CD4-positive, alpha-beta T cell treated with Interleukin-6 for 4 hours (primary cell): ENCODE results near the gene METTL24.
"Not testable (repeated sequence)": the region's sequence is repeated elsewhere in the genome, so short reads cannot be mapped to it uniquely, and the experiment has no call there.

ENCODE experiments used
- DNase-seq: peaks from one replicate; pipeline ENCODE4 v3.0.0-alpha.2; 2020; ENCODE audit warnings: mixed read lengths

Gene METTL24

DNA sequence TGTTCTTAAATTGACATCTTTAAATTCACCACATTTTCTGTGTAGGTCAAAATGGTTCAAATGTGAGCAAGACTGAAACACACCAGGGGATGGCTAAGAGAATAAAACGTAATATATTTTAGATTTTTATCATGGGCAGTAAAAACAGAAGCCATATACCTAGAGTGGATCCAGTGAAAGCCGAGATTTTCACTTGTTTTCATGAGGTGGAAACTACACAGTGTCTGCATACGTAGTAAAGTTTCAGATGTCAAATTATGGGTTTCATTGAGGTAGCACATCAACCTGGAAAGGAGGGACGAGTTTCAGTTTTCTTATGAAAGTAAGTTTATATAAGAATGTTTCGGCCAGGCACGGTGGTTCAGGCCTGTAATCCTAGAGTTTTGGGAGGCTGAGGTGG is 25.9 kb downstream of the METTL24 start:
- DNase-seq, result no peak

DNA sequence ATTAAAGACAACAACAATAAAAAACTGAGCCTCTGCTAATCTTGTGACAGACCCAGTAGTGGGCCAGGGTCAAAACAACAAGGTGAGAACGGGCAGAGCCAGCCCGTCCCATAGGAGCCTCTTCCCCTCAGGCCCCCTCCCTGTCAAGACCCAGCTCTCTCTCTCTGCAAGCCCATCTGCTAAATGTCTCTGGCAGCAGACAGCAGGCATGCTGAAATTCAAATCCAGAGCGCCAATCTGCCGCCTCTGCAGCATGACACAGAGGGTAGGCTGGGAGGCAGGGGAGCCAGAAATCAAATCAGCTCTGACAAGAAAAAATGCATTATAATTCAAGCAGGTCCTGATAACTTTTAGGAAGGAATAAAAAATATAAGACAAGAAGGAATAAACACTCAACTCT is 26.3 kb downstream of the METTL24 start:
- DNase-seq, result no peak

DNA sequence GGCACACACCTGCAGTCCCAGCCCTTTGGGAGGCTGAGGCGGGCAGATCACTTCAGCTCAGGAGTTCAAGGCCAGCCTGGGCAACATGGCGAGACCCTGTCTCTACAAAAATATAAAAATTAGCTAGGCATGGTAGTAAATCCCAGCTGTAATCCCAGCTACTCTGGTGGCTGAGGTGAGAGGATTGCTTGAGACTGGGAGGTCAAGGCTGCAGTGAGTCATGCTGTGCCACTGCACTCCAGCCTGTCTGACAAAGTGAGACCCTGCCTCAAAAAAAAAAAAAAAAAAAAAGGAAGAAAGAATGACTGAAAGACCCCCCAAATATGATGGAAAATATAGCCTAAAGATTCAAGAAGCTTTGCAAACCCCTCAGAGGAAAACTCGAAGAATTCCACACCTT is 26.8 kb downstream of the METTL24 start:
- no peak for DNase-seq

DNA sequence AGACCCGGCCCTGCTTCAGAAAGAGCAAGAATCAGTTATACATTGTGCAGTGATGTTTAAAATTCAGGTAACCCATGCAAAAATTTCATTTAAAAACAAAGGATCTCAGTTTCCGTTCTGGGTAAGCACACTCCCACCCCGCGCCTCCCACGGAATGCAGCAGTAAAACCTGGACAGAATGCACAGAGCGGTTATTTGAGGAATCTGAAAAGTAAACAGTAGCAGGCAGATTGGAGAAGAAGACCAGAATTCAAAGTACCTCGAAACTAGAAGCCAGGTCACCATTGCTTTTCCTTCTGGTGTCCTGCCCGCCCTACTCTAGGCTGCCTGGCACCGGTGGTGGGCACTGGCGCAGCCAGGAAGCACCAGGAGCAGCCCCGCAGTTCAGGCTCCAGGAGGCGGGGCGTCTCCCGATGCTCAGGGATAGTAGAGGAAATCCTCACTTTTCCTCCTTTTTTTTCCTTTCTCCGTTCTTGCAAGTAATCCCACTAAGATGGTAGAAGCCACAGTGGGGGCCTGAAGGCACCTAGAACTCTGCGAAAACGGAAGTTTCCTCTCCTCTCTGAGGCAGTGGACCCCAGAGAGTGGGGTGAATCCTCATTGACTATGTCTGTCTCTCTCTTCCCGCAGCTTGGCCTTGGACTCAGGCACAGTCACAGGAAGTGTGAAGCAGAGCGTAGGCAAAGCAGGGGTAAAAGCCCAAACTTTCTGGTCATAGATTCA is 28.3 kb downstream of the METTL24 start:
- no peak for DNase-seq

DNA sequence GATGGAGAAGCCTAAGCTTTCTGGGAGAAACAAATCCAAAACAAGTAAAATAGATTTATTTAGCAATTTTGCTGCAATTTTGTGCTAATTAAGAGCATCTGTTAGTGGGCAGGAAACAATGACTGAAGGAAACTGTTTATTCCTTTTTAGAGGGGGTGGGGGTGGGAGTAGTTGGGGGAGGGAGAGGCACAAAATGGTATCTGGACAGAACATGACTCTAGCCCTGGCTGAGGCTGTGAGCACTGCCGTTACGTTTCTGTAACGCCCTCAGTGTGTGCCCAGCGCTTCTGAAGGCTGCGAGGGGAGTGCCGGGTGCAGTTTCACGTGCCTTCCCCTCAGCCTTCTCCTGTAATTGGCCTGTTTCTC is 28.8 kb downstream of the METTL24 start:
- DNase-seq, result no peak

DNA sequence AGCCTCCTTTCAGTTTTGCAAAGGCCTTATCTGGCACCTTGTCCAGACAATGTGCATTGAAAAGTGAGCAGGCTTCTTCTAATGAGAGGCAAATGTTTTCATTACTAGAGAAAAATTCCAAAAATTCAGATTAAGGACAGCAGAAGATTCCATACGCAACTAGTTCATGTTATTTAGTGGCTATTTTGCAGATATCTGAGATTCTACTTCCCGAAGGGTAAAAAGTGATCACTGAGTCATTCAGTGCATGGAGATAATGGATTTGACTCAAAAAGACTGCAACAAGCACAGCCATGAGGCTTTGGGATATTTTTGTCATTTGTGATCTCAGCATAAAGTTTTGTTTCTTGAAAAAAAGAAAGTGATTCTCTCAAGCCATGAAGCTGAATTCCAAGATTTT is 29.9 kb downstream of the METTL24 start:
- no peak for DNase-seq

DNA sequence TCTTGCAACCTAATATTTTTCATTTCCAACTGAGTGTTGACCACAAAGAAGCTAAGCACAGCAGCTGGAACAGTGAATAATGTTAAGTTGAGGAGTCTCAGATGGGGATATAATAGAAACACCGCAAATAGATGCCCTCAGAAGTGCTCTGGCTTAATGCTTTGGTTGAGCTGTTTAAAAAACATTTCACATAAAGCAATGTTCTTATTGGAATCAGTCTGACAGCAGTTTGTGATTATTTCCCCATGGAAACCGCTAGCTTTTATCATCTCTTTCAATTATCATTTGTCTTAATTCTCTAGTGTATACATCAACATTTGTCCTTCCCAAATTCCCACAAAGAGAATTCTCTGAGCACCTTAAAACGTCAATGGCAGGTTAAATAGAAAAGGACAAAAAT is 30.8 kb downstream of the METTL24 start:
- DNase-seq, result no peak

DNA sequence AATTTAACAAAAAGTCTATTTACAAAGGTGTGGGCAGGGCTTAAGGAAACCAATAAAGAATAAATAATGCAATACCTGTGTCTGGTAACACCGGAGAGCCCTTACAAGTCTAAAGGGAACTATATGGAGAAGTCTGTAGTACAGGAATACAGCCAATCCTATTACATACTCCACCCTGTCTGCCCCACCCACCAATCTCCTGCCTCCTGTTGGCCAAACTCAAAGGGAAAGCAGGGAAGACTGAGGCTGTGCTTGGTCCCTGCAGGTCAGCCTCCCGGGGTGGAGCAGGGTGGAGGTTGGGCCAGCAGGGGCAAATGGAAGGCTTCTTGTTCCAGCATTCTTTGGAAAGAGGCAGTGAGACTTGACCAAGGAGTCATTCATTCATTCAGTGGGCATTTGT is 31.5 kb downstream of the METTL24 start:
- DNase-seq, result no peak

DNA sequence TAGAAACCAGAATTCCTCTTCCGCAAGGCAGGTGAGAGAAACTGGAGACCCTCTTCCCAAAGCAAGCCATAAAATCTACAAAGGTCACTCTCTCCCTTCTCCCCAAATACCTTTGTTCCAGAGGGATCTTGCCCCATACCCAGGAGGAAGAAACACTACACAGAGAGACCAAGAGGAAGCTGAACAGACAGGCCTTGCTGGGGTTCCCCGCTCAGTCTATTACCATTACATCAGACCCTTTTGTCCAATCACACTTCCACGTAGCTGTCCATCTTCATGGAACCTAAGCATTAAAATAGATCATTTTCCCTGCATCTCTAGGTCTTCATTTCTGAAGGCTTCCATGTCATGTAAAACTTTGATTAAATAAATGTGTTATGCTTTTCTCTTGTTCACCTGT is 32.1 kb downstream of the METTL24 start:
- DNase-seq, result no peak

DNA sequence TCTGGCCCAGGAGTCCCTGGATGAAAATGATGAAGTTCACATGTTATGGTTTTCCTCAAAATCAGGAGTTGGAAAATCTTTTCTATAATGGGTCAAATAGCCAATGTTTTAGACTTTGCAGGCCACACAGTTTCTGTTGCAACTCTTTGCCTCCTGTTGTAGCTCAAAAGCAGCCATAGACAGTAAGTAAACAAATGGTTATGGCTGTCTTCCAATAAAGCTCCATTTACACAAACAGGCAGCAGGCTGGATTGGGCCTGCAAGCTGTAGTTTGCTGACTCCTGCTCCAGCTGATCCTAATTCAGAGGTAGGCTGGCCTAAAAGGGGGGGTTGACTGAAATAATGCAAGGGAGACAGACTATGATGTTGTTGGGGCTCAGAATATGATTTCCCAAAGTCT is 33.0 kb downstream of the METTL24 start:
- no peak for DNase-seq

DNA sequence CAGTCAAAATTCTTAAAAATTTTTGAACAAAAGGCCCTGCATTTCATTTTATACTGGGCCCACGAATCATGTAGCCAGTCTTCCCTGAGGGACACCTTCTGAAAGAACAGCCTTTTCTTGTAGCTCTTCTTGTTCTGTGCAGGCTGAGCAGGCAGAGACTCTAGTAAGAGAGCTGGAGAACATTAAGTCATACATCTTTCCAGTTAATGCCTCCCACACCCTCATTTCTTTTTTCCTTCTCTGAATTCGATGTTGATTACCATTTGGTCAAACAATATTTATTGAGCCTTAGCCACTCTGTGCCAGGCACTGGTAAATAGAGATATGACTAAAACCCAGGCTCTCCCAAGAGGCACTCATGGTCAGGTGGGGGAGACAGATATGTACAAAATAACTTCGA is 33.6 kb downstream of the METTL24 start:
- DNase-seq, result no peak

DNA sequence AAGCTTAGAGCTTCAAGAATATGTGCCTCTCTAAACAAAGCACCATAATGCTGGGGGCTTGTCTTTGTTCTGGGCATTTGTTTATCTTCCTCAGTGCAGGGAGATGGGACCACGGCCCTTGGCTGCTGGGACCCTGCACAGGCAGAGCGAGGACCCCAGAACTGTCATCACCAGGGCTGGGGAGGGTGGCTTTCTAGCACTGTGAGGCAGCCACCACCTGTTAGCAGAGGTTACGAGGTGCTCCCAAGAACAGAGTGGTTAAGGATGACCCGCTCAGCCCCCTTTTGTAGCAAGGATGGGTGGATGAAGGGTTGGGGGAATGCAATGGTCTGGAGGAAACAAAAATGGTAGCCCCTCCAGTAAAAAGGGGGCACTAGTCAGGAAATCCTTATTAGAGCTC is 34.9 kb downstream of the METTL24 start:
- no peak for DNase-seq

DNA sequence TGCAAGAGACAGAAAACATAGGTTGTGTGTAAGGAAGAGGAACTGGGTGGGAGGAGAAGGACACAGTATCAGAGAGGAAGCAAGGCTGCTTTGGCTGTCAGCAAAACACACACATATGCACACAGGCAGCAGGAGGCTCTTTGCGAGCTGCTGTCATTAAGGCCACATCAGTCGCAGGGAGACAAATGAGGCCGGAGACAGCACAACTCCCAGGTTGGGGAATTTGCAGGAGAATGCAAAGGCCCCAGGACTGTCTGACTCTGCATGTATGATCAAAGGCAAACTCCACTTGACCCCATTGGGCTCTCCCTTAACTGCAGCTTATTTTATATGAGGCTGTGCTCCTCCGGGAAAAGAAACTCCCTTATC is 35.3 kb downstream of the METTL24 start:
- DNase-seq, result no peak

DNA sequence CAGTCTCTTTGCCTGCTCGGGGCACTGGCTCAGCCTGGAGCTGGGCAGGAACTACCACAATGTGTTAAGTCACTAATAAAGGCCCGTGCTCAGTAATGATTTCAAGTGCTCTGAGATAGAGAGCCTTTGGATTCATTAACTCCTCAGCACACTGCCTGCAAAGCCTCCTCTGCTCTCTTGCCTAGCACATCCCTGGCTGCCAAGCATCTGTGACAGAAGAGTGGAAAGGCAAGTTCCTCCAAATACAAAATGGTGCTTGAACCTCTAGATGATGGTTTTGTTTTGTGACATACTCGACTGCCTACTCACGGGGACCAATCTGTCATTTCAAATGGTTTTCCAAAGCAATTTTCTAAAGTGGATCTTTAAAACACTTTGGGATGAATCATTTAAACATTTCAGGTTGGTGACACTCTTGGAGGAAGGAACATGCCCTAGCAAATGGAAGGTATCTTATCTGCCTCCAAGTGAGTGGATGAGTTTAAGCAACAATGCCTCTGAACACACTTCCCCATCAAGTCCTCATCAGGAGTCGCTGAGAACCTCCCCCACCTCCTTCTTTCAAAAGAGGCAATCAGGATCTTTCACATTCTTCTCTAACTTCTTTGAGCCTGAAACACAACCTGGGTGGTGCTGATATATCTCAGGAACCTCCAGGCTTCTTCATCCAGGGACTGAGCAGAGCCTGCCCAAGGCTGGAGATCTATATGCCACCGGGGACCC is 35.8 kb downstream of the METTL24 start:
- no peak for DNase-seq

DNA sequence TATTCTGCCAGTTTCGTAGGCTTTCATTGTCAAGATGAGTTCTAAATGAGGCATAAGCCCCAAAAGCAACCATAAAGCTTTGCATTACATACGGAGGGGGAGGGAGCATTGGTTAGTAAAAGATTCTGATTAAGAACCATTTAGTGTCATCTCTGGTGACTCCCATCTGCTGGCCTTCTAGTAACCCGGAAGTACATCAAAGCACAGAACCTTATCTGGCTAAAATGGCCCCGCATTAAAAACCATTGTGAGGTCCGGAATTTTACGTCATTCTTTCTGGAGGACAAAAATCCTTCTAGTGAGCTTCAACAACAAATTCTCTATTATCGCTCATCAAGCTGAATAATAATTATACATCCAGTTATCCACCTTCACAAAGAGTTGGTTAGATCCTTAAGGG is 37.8 kb downstream of the METTL24 start:
- no peak for DNase-seq

DNA sequence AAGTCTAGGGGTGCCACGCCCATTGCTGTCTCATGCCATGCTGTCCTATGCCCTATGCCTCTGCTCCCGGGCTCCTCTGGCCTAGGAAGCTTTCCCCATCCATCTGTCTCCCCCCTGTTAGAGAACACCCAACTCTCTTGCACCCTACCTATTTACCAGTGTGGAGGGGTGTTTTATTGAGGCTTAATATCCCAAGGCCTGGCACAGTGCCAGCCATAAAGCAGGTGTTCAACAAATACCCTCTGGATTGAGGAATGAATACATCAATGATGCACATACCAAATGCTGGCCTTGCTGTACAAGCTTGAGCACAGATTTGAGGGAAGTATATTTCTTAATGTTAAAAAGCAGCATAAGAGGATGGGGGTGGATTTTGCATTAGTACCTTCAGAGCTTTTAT is 38.3 kb downstream of the METTL24 start:
- no peak for DNase-seq

DNA sequence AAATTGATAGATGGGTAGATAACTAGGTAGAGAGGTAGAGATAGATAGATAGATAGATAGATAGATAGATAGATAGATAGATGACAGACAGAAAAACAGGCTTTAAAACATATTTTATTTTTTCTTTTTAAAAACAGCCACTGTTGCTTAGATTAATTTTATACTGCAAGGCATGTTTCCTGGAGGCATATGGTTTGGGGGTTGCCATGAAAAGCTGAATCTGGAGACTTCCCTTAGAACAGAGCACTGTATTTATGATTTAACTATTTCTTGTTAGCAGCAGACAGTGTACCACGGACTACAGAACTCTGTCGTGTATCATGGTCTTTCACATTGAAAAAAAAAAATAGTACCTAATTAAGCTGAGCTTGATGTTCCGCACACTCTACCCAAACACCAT is 38.8 kb downstream of the METTL24 start:
- DNase-seq, result no peak

DNA sequence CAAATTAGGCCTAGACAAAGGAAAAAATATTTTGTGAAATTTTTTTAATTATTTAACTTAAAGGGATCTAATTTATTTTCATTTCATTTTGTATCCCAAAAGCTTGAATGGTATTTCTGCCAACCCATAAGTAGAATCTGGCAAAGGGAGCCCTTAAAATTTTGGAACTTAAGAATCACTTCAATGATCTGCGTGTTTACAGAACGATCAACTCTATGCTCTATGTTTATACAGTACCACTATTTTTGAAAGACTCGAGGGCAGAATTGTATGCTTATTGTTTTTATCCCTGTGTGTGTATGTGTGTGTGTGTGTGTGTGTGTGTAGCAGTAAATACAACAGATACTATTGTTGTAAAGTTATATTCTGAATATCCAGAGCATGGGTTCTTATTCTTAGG is 39.2 kb downstream of the METTL24 start:
- DNase-seq, result no peak

DNA sequence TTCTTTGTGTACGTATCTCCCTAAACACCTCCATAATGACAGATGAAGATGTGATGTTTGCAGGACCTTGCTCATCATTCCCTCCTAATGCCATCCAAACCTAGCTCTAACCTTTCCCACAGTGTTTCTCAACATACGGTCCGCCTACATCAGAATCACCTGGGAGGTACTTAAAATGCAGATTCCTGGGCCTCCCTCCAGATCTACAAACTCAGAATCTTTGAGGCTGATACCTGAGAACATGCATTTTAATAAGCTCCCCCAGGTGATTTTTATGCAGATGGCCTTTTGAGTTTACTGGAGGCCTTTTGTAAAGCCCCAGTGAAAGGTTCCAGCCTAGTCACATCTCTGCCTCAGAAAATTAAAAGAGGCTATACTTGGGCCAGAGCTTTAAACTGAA is 40.5 kb downstream of the METTL24 start:
- no peak for DNase-seq

DNA sequence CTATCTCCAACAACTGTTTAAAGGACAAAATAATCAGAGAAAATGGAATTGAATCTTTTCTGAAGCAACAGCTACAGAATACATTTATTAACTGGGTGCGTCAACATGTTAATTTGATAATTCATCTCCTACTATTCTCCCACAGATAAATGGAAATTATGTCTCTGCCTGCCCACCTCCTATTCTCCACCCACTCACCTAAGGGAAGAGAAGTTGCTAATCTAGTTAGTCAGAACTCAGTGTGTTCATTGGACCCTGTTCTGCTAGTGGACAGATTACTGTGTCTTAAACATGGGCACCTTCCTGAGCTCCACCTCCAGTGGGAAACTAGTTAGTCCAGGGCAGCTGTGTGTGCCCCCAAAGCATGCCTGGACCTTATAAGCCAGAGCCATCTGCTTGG is 41.0 kb downstream of the METTL24 start:
- DNase-seq, result no peak

DNA sequence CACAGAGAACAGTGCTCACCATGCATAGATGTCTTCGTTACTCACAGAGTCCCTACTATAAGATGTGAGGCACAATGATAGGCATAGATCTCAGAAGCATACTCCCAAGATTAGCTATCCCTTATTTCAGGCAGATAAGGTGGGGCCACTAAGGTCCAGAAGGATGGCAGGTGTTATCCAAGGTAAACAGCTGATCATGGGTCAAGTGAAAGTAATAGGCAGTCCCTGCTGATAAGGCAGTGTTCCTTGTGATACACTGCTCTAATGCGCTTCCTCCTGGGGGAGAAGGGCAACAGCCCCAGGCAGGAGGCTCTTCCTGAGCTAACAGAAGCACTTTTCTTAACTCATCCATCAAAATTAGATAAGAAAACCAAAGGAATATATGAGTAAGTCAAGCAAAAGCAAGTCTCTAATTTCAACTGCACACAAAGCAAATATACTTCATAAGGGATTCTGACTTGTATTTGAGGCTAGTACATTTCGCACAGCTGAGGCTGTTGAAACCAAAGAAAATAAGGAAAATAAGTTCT is 42.2 kb downstream of the METTL24 start:
- DNase-seq, result no peak

DNA sequence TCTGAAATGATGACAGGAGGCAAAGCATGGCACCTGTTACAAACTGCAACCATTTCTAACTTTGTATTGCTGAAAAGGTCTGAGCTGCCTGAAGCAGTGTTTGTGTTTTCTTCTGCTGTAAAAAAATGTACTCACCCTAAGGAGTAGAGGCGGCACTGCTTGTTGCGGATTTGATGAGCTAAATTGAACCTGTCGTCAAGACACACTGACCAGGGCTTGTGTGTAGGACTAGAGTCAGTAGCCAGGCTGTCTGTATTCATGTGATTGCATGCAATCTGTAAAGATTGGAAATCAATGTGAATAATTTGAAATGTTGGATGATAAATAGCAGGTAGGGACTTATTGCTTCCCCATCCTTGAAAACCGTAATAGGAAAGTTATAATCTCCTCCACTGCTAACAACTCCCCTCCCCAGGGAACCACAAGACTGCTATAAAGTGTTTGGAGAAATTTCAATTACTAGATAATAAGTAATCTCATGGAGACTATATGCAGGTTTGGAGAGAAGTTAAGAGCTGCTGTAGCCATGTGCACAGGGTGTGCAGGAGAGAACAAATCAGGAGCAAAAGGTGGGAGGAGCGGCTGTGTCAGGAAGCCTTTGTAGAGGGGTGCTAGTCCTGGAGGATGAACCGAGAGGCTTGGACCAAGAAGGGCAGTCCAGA is 42.8 kb downstream of the METTL24 start:
- DNase-seq, result no peak

DNA sequence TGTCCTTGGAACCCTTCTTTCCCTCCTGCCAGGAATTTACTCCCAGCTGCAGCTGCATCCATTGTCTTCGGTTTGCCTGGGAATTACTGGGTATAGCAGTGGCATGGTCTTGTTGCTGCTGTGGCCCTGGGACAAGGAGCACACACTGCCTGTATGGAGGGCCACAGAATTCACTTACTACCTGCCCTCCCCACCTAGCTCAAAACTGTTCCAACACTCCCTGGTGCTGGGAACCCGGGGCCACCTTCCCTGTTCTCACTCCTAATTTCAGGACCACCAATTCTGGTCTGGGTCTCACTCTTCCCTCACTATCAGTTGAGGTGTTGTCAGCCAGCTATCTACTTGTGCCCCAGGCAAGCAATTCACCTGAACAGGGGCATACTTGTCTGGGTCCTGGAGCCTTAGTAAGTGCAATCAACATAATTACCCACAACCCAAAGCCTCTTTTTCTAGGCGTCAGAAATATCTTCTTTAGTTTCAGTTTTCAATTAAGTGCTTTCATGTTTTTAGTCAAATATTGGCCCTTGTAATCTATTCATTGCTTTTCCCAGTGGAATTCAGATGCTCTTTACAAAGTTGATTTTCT is 47.2 kb downstream of the METTL24 start:
- DNase-seq, result no peak

DNA sequence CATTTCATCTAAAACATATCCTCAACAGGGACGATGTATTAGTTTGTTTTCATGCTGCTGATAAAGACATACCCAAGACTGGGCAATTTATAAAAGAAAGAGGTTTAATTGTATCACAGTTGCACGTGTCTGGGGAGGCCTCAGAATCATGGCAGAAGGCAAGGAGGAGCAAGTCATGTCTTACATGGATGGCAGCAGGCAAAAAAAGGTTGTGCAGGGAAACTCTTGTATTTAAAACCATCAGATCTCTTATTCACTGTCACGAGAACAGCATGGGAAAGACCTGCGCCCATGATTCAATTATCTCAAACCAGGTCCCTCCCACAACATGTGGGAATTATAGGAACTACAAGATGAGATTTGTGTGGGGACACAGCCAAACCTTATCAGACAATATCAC is 48.7 kb downstream of the METTL24 start:
- not testable (repeated sequence) for DNase-seq
